RPMI8226 (cell line): ENCODE results near the gene MOCOS.
"Not testable (repeated sequence)": the region's sequence is repeated elsewhere in the genome, so short reads cannot be mapped to it uniquely, and the experiment has no call there.

Source experiments
- DNase-seq: peaks from one replicate; pipeline ENCODE4 v3.0.0-alpha.2; 2015

Gene MOCOS

GRCh38 chr18:36201765-36202164, 14.5 kb downstream of the MOCOS start:
- no peak for DNase-seq

- DNase-seq: no peak
Measured at GRCh38 chr18:36203360-36203895, 16.1 kb downstream of the MOCOS start.

- DNase-seq: no peak
Measured at GRCh38 chr18:36205166-36205565, 17.9 kb downstream of the MOCOS start.

DNA sequence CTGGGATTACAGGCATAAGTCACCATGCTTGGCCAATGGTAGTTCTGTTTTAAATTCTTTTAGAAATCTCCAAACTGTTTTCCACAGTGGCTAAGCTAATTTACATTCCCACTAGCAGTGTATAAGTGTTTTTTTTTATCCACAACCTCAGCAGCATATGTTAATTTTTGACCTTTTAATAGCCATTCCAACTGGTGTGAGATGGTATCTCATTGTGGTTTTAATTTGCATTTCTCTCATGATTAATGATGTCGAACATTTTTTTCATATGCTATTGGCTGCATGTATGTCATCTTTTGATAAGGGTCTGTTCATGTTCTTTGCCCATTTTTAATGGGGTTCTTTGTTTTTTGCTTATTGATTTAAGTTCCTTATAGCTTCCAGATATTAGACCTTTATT, 20.0 kb downstream of the MOCOS start:
- no peak for DNase-seq

DNA sequence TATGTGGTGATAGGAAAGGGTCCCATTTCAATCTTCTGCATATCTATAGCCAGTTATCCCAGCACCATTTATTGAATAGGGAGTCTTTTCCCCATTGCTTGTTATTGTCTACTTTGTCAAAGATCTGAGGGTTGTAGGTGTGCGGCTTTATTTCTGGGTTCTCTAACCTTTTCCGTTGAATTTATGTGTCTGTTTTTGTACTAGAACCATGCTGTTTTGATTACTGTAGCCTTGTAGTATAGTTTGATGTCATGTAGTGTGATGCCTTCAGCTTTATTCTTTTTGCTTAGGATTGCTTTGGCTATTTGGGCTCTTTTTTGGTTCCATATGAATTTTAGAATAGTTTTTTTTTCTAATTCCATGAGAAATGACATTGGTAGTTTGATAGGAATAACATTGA, 20.7 kb downstream of the MOCOS start:
- DNase-seq: not testable (repeated sequence)

- no peak for DNase-seq
Measured at GRCh38 chr18:36211612-36212065, 24.3 kb downstream of the MOCOS start.

- DNase-seq: no peak
Measured at GRCh38 chr18:36212301-36213171, 25.2 kb downstream of the MOCOS start.

DNA sequence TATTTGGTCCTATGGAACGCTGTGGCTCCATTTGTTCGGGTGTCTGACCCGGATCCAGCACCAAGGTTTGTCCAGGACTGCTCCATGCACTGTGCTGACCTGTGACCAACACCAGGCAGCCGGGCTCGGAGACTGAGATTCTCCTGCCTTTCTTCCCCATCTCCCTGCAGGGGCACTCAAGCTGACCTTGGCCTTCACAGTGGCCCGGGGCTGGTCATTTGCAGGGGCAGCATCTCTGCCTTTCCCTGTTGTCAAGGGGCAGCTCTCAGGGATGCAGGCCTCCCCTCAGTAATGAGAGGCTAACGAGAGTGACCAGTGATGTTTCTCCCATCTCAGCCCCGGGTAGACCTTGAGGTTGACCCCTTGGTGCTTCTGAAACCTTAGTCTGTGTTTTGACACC, 27.5 kb downstream of the MOCOS start:
- no peak for DNase-seq

- DNase-seq: no peak
Measured at GRCh38 chr18:36215577-36215976, 28.3 kb downstream of the MOCOS start.

- DNase-seq: no peak
Measured at GRCh38 chr18:36217348-36217747, 30.1 kb downstream of the MOCOS start.

DNA sequence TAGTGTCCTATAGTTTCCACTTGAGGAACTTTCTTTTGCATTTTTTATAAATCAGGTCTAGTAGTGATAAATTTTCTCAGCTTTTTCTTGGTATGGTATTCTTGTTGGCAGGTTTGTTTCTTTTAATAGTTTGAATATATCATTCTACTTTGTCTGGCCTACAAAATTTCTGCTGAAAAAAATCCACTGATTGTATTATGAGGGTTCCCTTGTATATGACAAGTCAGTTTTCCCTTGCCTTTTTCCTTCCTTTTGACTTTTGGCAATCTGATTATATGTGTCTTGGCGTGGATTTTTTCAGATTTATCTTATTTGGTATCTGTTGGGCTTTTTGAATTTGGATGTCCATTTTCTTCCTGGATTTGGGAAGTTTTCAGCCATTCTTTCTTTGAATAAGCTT, 41.9 kb downstream of the MOCOS start:
- no peak for DNase-seq

DNA sequence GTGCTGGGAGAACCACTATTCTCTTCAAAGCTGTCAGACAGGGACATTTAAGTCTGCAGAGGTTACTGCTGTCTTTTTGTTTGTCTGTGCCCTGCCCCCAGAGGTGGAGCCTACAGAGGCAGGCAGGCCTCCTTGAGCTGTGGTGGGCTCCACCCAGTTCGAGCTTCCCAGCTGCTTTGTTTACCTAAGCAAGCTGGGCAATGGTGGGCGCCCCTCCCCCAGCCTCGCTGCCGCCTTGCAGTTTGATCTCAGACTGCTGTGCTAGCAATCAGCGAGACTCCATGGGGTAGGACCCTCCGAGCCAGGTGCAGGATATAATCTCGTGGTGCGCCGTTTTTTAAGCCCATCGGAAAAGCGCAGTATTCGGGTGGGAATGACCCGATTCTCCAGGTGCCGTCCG, 53.2 kb downstream of the MOCOS start:
- DNase-seq: not testable (repeated sequence)

- DNase-seq: no peak
Measured at GRCh38 chr18:36241831-36242230, 54.5 kb downstream of the MOCOS start.

GRCh38 chr18:36247036-36247435, 59.7 kb downstream of the MOCOS start:
- no peak for DNase-seq

DNA sequence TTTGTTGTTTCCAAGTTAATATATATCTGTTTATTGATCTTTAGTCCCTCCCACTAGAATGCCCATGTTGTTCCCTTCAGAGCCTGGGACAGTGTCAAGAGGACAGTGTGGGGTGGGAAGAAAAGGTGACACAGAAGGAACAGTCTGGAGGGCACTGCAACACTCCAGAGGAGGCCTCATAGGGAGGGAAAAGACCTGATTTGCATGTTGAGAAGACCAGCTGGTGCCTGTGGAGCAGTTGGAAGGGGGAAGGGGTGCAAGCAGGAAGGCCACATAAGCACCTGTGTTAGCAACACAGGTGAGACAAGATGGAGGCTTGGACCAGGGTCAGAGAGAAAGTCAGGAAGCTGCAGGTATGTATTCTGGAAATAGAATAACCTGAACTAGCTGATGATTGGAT, 62.1 kb downstream of the MOCOS start:
- no peak for DNase-seq

- DNase-seq: no peak
Measured at GRCh38 chr18:36250827-36251226, 63.5 kb downstream of the MOCOS start.

- DNase-seq: no peak
Measured at GRCh38 chr18:36255072-36255698, 67.9 kb downstream of the MOCOS start.

GRCh38 chr18:36256094-36256493, 68.8 kb downstream of the MOCOS start:
- DNase-seq: no peak

DNA sequence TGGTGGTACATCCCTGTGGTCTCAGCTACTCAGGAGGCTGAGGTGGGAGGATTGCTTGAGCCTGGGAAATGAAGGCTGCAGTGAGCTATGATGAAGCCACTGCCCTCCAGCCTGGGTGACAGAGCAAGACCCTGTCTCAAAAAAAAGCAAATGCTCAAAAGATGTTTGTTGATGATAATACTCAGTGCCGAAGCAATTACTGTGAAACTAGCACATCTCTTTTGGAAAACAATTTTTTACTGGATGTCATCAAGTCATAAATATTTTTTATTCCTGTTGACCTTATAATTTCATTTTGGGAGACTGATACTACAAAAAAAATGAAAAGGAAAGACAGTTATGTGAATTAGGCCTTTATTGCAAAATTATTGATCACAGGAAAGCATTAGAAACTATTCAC, 75.7 kb downstream of the MOCOS start:
- DNase-seq: no peak

GRCh38 chr18:36264283-36264682, 77.0 kb downstream of the MOCOS start:
- no peak for DNase-seq

DNA sequence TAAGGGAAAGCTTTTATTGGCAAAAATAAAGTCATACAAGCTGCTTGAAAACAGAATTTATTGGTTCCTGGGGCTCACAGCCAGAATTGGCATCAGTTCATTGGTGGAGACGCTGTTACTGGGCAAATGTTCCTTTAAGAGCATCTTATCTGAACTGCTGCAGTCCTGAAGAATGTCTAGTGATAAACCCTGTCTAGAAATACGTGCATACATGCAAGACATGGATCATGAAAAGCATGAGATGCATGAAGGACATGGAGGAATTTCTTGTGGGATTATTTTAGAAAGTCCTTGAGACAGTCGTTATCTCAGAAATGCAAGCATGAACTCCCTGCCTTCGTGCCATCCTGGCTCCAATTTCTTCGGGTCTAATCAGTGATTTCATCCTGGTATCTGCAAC, 77.7 kb downstream of the MOCOS start:
- DNase-seq: no peak

DNA sequence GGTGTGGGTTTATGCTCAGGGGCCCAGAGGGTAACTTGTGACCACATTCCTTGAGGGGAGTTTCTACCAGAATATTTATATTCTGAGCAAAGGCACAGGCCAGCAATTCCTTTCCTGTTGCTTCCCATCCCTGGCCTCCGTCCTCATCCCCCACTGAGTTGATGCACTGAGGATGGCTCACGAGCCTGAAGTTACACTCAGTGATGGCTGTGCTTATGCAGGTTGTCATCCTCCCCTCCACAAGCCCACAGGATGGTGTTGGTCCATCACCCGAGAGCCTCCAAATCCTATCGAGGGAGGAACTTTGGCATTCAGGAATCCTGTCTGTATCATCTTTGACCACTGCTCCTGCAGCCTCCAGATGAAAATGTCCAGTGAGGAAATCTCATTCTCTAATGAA, 81.9 kb downstream of the MOCOS start:
- no peak for DNase-seq

DNA sequence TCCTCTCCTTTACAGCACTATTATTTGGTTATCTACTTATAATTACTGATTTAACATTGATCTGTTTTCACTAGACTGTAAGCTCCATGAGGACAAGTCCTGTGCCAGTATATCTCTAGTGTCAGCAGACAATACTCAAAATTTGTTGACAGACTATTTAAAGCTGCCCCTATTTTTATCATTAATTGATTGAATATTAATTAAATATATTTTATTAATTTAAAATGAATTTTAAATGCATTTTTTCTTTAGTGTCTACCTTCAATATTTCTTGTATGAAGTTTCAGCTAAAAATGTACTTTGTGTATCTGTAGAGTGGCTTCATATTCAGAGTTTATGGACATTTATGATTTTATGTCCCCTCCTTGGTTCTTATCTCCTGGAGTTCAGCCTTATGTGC, 83.9 kb downstream of the MOCOS start:
- no peak for DNase-seq

DNA sequence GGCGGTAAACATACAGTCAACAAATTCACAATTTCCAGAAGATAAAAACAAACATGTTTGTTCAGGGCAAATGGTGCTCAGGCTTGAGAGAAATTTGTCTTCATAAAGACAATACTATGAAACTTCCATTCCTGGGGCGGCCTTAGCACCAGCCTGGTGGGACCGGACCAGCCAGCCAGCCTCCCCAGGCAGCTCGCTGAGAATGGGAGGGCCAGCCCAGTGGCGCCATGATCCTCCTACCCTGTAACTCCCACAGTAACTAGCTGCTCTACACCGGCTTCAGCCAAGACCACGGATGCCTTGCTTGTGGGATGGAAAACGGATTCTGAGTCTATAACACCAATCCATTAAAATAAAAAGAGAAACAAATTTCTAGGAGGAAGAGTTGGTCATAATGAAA, 86.0 kb downstream of the MOCOS start:
- no peak for DNase-seq
